SU-DHL-6 (cell line): ENCODE data around the gene AGPAT2.

Experiments
- H2AFZ ChIP-seq: fragments of 200-600 bp; sonication (generic); 2 replicates; pipeline ENCODE4 v1.6.1; 2014; ENCODE audit warnings: low read depth, mild to moderate bottlenecking, moderate library complexity, mixed read lengths, antibody characterized with exemption, low read length; ENCODE audit not compliant: severe bottlenecking
- H3F3A ChIP-seq: fragments of 200-600 bp; shearing (Covaris generic); 2 replicates; pipeline ENCODE4 v1.6.0; 2016; ENCODE audit warnings: antibody characterized with exemption, mild to moderate bottlenecking; ENCODE audit not compliant: insufficient read depth
- H3K27ac ChIP-seq: fragments of 200-600 bp; sonication (generic); 2 replicates; pipeline ENCODE4 v1.5.1; 2016; ENCODE audit warnings: low read depth, mild to moderate bottlenecking, low read length, moderate library complexity, mixed read lengths
- H3K27me3 ChIP-seq: fragments of 200-600 bp; sonication (generic), shearing (Covaris generic); 2 replicates; pipeline ENCODE4 v1.6.0; 2014; ENCODE audit warnings: mild to moderate bottlenecking, low read length
- H3K36me3 ChIP-seq: fragments of 200-600 bp; sonication (generic); 2 replicates; pipeline ENCODE4 v1.6.1; 2014; ENCODE audit warnings: mild to moderate bottlenecking, low read length, mixed read lengths
- H3K4me2 ChIP-seq: fragments of 300-600, 200-600 bp; shearing (Covaris generic), sonication (generic); 2 replicates; pipeline ENCODE4 v1.6.0; 2014; ENCODE audit warnings: low read length, low read depth, mild to moderate bottlenecking; ENCODE audit not compliant: poor library complexity, severe bottlenecking
- H3K4me3 ChIP-seq: fragments of 200-600 bp; sonication (generic); 2 replicates; pipeline ENCODE4 v1.5.1; 2014; ENCODE audit warnings: antibody characterized with exemption, low read length, mild to moderate bottlenecking, mixed read lengths; ENCODE audit not compliant: insufficient read depth, poor library complexity, severe bottlenecking
- H3K79me2 ChIP-seq: fragments of 200-600 bp; sonication (generic); 2 replicates; pipeline ENCODE4 v1.6.1; 2014; ENCODE audit warnings: mild to moderate bottlenecking, low read length, moderate library complexity; ENCODE audit not compliant: insufficient read depth
- H3K9ac ChIP-seq: fragments of 200-600 bp; sonication (generic); 2 replicates; pipeline ENCODE4 v1.7.0; 2014; ENCODE audit warnings: mild to moderate bottlenecking, low read length
- H3K9me2 ChIP-seq: fragments of 200-600 bp; sonication (generic); replicated peaks from 2 replicates; pipeline ENCODE4 v1.6.1; 2014; ENCODE audit warnings: low read length; ENCODE audit not compliant: insufficient read depth
- H3K9me3 ChIP-seq: fragments of 200-600 bp; sonication (generic); 2 replicates; pipeline ENCODE4 v1.6.1; 2014; ENCODE audit warnings: low read length, mixed read lengths; ENCODE audit not compliant: insufficient read depth
- H4K20me1 ChIP-seq: fragments of 200-600 bp; sonication (generic); 2 replicates; pipeline ENCODE4 v1.6.1; 2014; ENCODE audit warnings: low read depth, mild to moderate bottlenecking, antibody characterized with exemption, low read length, moderate library complexity, mixed read lengths
- EZH2phosphoT487 ChIP-seq: fragments of 200-600 bp; sonication (generic), shearing (Covaris generic); conservative IDR thresholded peaks from 2 replicates; pipeline ENCODE4 v1.6.1; 2018; ENCODE audit warnings: mild to moderate bottlenecking, antibody characterized with exemption, low read length, moderate library complexity, mixed read lengths
- TF ChIP-seq, protein P1 (sequence below): fragments of 200-600 bp; sonication (generic); IDR thresholded peaks from one replicate; pipeline ENCODE4 v1.5.1; 2017; ENCODE audit warnings: antibody characterized with exemption, mild to moderate bottlenecking, low read length, moderate library complexity; ENCODE audit not compliant: insufficient read depth, poor library complexity, severe bottlenecking

Gene AGPAT2

GRCh38 chr9:136653323-136654079 lies 33.8 kb downstream of the AGPAT2 start:
- Histone ChIP-seq H3K79me2 (no peaks in the 10 kb centered on the region), H3K9me2 (no peaks in the 10 kb centered on the region), H4K20me1 (no peaks in the 10 kb centered on the region), H3K4me3 (no peak overlapping the region), H3K9me3 (no peaks in the 10 kb centered on the region), H3F3A (no peaks in the 10 kb centered on the region), H3K27ac (no peak overlapping the region), H3K4me2 (no peak overlapping the region), H2AFZ (no peak overlapping the region), H3K9ac (no peak overlapping the region), H3K36me3 (no peaks in the 10 kb centered on the region), H3K27me3 (no peaks in the 10 kb centered on the region)
- TF ChIP-seq EZH2phosphoT487, result no peak
- TF ChIP-seq, protein P1, sequence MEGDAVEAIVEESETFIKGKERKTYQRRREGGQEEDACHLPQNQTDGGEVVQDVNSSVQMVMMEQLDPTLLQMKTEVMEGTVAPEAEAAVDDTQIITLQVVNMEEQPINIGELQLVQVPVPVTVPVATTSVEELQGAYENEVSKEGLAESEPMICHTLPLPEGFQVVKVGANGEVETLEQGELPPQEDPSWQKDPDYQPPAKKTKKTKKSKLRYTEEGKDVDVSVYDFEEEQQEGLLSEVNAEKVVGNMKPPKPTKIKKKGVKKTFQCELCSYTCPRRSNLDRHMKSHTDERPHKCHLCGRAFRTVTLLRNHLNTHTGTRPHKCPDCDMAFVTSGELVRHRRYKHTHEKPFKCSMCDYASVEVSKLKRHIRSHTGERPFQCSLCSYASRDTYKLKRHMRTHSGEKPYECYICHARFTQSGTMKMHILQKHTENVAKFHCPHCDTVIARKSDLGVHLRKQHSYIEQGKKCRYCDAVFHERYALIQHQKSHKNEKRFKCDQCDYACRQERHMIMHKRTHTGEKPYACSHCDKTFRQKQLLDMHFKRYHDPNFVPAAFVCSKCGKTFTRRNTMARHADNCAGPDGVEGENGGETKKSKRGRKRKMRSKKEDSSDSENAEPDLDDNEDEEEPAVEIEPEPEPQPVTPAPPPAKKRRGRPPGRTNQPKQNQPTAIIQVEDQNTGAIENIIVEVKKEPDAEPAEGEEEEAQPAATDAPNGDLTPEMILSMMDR, result no peak

GRCh38 chr9:136651860-136652259 lies 35.4 kb downstream of the AGPAT2 start:
- no peaks in the 10 kb centered on the region for H3K27me3 ChIP-seq
- H3K27ac ChIP-seq, result no peak overlapping the region
- H3K4me3 ChIP-seq, result no peak overlapping the region
- TF ChIP-seq, protein P1, result no peak
- no peak for TF ChIP-seq EZH2phosphoT487
- no peaks in the 10 kb centered on the region for H3K9me3 ChIP-seq
- H3K9ac ChIP-seq, result no peak overlapping the region
- H4K20me1 ChIP-seq, result no peaks in the 10 kb centered on the region
- no peak overlapping the region for H3K4me2 ChIP-seq
- H3K9me2 ChIP-seq, result no peaks in the 10 kb centered on the region
- H2AFZ ChIP-seq, result no peak overlapping the region
- H3F3A ChIP-seq, result no peaks in the 10 kb centered on the region
- no peaks in the 10 kb centered on the region for H3K79me2 ChIP-seq
- H3K36me3 ChIP-seq, result no peaks in the 10 kb centered on the region

DNA sequence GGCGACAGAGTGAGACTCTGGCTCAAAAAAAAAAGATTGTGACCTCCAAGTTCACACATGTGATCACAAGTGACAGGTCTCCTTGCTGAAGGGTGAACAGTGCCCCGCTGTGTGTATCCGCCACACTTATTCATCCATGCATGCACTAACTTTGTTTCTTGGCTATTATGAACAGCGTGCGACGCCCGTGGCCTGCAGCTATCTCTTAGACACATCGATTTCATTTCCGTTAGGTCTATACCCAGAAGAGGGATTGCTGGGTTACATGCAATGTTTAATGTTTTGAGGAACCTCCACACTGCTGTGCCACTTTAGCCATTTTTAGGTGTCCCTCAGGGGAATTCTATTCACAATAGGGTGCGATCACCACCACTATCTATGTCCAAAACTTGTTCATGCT lies 36.6 kb downstream of the AGPAT2 start:
- Histone ChIP-seq H3K36me3 (no peaks in the 10 kb centered on the region), H3F3A (no peaks in the 10 kb centered on the region), H3K4me2 (no peak overlapping the region), H3K4me3 (no peak overlapping the region), H3K79me2 (no peaks in the 10 kb centered on the region), H2AFZ (no peak overlapping the region), H3K9me2 (no peaks in the 10 kb centered on the region), H3K27ac (no peak overlapping the region), H4K20me1 (no peaks in the 10 kb centered on the region), H3K9ac (no peak overlapping the region), H3K27me3 (no peaks in the 10 kb centered on the region), H3K9me3 (no peaks in the 10 kb centered on the region)
- TF ChIP-seq EZH2phosphoT487, result no peak
- TF ChIP-seq, protein P1, result no peak
